HepG2 (cell line): Measurements from ENCODE around the gene EIF4ENIF1.

Experiments
- ASH2L ChIP-seq: fragments of 300-600, 200-600 bp; sonication (generic); IDR thresholded peaks from 2 replicates; pipeline ENCODE4 v1.7.0; 2017; ENCODE audit warnings: low read depth, mild to moderate bottlenecking, moderate library complexity, mixed read lengths, low read length; ENCODE audit not compliant: insufficient read length
- ATF1 ChIP-seq: IDR thresholded peaks from 2 replicates; pipeline ENCODE4 v1.6.1; 2016; ENCODE audit warnings: mild to moderate bottlenecking, control low read depth
- ETS1 ChIP-seq: sonication (generic); formaldehyde crosslinking; IDR thresholded peaks from 2 replicates; pipeline ENCODE4 v1.4.0; 2020; ENCODE audit warnings: missing genetic modification reagents
- IRF2 ChIP-seq: IDR thresholded peaks from 2 replicates; pipeline ENCODE4 v1.6.1; 2018; ENCODE audit warnings: missing genetic modification reagents, missing compliant biosample characterization
- MAX ChIP-seq: IDR thresholded peaks from 2 replicates; pipeline ENCODE4 v1.6.1; 2012; ENCODE audit warnings: inconsistent platforms
- POLR2AphosphoS5 ChIP-seq: IDR thresholded peaks from 2 replicates; pipeline ENCODE4 v1.6.1; 2012; ENCODE audit warnings: low read depth, low read length
- RXRA ChIP-seq: sonication (generic); formaldehyde crosslinking; IDR thresholded peaks from 2 replicates; pipeline ENCODE4 v1.5.1; 2020; ENCODE audit warnings: missing genetic modification reagents

- no peak for TF ChIP-seq RXRA (CRISPR knock-in tag)
- TF ChIP-seq ATF1 (CRISPR knock-in tag), result no peak
- TF ChIP-seq POLR2AphosphoS5, result no peak
- no peak for TF ChIP-seq ASH2L
- no peak for TF ChIP-seq ETS1 (CRISPR knock-in tag)
- no peak for TF ChIP-seq MAX
- no peak for TF ChIP-seq IRF2
Measured at GRCh38 chr22:31530823-31531195, 41.2 kb upstream of the EIF4ENIF1 start.
